Activated CD4-positive, alpha-beta T cell treated with anti-CD3 and anti-CD28 coated beads, Interleukin-2, amount 50 U/mL, for 1 hour (primary cell): Measurements from ENCODE around the gene ACTN2.
"Not testable (repeated sequence)": the region's sequence is repeated elsewhere in the genome, so short reads cannot be mapped to it uniquely, and the experiment has no call there.

Experiments used
- DNase-seq: peaks from one replicate; pipeline ENCODE4 v3.0.0-alpha.2; 2020

ACTN2 gene

DNA sequence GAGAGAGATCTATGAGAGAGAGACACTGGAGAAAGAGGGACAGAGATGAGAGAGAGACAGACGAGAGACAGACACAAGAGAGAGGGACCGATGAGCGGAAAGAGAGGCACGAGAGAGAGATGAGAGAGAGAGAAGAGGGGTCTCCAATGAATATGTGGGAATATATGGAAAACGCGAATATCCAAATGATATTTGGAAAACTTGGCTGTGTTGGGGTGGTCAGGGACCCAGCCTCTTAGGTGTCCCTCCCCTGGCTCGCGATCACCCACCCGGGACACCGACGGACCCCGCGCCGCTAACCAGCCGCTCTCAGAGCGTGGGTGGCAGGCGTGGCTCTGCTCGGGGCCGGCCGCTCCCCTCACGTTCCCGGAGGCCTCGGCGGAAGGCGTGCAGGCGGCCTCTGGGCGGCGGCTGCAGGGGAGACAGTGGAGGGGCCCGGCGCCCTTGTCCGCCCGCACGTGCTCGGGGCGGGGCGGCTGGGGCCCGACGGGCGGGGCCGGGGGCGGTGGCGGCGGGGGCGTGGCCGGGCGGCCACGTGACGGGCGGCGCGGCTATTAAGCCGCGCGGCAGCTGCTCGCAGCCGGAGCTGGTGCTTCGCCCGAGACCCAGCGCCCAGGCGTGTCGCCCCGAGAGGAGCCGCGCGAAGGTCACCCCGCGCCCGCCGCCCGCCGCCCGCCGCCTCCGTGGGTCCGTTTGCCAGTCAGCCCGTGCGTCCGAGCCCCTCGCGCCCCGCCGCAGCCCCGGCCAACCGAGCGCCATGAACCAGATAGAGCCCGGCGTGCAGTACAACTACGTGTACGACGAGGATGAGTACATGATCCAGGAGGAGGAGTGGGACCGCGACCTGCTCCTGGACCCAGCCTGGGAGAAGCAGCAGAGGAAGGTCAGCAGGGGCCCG, at the start of gene ACTN2:
ACTN2 (plus strand) TSS at position 583 of the 898 bp plus-strand sequence; CDS start at position 758, 175 bp downstream.
- peak; percentile 39 for DNase-seq

DNA sequence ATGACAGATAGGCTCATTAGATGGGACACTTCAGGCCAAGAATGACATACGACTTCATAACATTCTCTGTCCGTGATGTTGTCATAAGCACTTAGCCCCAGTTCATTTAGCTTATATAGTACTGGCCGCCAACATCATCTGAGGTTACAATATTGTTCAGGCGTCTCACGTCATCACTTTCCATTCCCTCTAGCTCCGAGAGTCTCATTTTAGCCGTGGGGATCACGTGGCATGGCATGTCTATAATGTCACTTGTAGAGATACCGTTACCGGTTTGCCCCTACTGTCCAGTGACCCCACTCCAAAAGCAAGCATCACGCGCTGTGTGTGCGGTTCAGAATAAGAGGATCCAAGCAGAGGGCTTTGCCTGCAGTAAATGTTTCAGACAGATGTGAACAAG, 47.4 kb upstream of the ACTN2 start:
- DNase-seq = no peak

DNA sequence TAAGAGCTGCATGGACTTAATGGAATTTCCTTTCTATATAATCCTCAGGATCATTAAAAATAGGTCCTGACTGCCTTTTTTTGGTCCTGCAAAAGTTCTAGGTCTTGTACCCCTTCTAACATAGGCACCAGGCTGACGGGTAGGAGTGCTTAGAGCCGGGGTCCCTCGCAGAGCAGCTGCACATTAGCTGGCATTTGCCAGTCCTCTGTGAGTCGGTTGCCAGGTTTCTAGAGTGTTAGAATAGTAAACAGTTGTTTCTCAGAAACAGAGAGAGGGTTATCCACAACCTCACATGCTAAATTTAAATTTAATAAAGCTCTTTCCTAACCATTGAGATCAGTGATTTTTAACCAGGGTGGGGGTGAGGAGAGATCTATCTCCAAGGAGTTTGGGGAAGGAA, 46.6 kb upstream of the ACTN2 start:
- DNase-seq = no peak

DNA sequence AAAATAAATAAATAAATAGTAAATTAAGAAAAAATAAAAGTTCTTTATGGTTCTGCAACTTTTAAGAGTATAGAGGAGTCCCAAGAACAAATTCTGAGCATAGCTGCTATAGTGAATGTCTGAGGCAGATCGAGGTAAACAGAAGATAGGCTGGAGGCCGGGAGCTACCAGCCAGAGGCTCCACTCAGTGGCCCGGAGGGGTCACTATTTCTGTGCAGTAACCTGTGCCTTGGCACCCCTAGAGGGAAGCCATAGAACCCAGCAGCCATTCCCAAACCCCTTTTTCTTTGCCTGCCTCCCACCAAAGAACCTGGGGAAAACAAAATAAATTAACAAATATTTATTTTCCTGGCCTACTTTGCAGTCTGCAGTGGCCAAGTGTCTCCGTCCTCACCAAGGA, 43.5 kb upstream of the ACTN2 start:
- DNase-seq = no peak

DNA sequence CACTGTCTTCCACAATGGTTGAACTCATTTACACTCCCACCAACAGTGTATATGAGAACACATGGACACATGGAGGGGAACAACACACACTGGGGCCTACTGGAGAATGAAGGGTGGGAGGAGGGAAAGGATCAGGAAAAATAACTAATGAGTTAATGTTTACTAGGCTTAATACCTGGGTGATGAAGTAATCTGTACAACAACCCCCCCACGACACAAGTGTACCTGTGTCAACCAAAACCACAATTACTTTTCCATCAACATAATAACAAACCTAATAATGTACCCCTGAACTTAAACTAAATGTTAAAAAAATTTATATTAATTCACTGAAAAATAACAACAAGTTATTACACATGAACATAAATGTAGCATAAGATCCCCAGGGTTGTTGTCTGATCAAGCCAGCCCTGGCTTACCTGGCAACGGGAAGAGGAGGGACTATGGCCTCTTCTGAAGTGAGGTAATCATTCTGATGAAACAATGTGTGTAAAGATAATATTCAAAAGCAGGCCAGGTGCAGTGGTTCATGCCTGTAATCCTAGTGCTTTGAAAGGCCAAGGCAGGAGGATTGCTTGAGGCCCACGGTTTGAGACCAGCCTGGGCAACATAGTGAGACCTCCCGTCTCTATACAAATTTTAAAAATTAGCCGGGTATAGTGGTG, 41.2 kb upstream of the ACTN2 start:
- no peak for DNase-seq

DNA sequence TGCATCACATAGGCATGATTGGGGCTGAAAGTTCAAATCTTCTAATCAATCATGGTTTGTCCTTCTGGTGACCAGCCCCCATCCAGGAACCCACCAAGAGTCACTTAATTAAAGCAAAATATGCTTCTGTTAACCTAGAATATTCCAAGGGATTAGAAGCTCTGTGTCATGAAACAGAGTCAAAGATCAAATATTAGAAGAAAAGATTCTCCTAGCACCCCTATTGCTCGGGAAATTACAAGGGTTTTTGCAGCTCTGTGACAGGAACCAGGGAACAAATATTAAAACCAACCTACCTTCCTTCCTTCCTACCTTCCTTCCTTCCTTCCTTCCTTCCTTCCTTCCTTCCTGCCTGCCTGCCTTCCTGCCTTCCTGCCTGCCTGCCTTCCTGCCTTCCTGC, 31.8 kb upstream of the ACTN2 start:
- DNase-seq = no peak

DNA sequence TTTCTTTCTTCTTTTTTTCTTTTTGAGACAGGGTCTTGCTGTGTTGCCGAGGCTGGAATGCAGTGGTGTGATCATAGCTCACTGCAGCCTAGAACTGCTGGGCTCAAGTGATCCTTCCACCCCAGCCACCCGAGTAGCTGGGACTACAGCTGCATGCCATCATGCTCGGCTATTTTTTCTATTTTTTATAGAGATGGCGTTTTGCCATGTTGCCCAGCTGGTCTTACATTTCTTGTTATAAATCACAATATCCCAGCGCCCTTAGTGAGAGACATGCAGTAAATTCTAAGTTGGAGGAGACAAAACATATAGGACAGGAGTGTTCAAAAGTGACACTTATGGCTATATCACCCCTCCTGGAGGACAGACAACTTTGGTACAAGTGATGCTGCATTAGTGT, 31.3 kb upstream of the ACTN2 start:
- no peak for DNase-seq

DNA sequence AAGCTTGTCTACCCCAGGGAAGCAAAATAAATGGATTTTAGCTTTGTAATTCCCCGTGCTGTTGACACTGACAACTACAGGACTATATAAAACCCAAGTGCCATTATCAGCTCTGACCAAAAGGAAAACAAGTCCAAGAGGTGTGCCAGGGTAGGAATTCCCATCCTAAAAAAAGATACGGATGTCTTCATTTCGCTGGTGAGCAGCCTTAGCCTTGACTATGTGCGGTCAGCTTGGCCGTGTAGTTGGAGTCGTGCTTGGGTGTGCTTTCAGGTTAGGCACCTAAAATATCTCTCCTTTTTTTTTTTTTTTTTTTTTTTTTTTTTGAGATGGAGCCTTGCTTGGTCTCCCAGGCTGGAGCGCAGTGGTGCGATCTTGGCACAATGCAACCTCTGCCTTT, 28.9 kb upstream of the ACTN2 start:
- no peak for DNase-seq

DNA sequence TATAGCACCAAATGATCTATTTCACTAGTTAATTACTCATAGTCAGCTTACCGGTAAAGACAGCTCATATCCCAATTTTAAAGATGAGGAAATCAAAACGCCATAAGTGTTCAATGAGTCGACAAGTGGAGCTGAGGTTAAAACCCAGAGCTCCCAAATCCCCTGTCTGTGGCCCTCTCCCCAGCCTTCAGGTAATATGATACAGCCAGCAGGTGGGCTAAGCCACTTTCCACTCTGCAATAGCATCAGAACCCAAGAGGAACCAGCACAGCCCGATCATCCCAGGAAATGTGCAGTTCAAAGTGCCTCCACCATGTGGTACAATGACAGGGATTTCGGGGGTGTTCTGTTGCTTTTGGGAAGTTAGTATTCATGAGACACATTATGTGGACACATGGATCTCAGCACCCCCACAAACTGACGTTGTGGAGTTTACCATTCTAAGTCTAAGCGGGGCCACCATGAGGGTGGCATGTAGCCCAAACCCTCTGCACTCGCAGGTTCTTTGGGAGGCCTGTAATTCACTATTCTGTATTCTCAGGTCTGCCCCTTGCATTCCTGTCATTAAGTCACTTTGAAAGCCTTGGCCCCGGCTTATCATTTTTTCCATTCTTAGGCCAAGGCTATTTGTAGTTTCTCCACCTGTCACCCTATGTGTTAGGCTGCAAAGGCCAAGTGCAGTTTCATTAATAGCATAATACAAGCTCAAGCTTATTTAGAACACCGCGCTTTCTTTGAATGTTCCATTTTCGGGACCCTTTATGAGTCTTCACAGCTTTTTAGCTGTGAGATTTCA, 26.3 kb upstream of the ACTN2 start:
- DNase-seq = no peak

DNA sequence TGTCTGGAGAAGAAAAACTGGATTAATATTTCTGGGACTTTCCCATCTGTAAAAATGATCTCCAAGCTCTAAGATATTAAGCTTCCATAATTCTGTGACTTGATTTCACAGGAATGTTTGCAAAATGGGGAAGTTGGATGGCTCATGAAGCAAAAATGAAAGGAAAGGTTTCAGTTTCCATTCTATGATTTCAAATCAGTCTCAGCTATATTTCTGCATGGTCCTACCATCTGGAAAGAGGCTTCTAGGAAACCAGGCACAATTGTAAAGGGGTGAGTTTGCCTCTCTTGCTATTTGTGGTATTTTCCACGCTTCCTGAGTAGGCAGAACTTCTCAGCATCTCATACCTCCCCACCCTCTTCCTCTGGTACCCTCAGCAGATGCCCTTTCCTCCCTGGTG, 22.4 kb upstream of the ACTN2 start:
- DNase-seq = no peak

DNA sequence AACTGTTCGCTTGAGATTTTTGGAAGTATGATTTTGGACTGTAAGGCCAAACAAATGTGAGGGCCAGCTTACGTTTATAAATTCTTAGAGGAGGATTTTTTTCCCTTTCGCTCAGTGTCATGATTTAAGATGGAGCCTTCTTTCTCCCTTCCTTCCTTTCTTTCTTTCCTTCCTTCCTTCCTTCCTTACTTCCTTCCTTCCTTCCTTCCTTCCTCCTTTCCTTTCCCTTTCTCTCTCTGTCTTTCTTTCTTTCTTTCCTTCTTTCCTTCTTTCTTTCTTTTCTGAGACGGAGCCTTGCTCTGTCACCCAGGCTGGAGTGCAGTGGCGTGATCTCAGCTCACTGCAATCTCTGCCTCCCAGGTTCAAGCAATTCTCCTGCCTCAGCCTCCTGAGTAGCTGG, 17.4 kb upstream of the ACTN2 start:
- not testable (repeated sequence) for DNase-seq

DNA sequence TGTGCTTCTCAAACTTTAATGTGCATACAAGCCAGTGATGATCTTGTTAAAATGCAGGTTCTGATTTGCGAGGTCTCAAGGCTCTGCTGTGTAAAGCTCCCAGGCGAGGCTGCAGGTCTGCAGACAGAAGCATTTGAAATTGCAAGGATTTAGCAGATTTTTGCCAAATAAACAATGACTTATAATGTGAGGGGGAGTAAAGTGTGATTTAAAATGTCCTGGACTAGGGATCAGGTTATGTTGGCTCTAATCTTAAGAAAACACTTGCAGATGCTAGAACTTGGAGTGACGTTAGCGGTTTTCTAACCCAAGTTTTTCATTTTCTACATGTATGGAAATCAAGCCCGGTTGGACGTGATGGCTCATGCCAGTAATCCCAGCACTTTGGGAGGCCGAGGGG, 16.2 kb upstream of the ACTN2 start:
- no peak for DNase-seq

DNA sequence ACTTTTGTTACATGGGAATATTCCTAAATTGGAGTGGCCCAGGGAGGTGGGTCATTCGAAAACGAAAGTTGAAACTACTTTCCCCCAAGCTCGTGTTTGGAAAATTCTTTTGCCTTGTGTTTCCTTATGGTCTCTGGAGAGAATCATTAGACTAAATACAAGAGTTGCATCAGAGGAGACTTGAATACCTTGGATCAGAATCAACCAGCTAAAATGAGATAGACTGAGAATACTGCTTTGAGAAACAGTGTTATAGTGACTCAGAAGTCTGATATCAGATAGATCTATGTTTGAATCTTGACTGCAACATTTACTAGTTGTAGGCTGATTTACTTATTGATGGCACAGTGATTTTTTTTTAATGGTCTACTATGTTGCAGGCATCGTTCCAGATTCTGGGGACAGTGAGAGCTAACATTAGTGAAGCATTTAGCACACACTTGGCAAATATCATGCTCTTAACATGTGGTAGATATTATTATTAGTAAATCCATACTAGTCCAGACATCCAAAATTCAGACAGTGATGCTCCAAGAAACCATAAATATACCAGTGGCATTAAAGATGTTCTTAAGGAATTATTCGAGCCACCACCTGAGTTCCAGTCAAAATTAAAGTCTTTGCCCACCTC, 12.9 kb upstream of the ACTN2 start:
- DNase-seq = no peak

DNA sequence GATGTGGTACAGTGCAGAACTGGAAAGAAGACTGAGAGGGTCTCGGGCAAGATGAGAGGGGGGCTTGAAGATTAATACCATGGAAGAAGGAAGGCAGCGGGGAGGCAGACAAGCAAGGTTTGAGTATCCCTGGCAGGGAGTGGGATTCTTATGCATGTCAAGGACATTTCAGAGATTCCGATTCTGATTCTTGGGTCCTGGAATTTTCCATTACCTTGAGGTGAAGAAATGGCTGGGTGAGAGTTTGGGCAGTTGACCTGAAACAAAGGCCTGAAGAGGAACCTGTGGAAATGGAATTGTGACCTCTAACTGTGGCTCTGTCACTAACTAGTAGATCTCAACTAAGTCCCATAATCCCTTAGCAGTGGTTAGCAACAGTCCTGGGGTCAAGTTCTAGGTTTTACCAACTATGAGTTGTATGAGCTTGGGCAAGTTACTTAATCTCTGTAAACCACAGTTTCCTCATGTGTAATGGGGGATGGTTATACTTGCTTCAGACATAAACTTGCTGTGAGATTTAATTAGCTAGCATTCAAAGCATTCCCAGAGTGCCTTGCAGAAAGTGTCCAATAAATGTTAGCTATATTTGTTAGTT, 8.6 kb upstream of the ACTN2 start:
- DNase-seq = no peak

DNA sequence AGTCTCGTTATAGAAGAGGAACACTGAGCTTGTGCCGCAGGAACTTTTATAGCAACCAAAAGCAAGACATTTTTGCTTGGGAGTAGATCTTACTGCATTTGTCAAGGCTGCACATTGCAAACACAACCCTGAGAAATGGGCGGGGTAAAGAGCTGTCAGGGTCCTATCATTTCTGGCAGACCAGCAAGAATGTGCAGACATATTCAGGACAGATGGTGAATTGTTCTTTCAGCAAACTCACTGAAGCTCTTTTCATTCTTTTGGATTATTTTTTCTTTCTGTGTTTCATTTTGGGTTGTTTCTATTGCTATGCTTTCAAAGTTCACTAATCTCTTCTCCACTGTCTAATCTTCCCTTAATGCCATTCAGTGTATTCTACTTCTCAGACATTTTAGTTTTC, 5.1 kb upstream of the ACTN2 start:
- DNase-seq = no peak

DNA sequence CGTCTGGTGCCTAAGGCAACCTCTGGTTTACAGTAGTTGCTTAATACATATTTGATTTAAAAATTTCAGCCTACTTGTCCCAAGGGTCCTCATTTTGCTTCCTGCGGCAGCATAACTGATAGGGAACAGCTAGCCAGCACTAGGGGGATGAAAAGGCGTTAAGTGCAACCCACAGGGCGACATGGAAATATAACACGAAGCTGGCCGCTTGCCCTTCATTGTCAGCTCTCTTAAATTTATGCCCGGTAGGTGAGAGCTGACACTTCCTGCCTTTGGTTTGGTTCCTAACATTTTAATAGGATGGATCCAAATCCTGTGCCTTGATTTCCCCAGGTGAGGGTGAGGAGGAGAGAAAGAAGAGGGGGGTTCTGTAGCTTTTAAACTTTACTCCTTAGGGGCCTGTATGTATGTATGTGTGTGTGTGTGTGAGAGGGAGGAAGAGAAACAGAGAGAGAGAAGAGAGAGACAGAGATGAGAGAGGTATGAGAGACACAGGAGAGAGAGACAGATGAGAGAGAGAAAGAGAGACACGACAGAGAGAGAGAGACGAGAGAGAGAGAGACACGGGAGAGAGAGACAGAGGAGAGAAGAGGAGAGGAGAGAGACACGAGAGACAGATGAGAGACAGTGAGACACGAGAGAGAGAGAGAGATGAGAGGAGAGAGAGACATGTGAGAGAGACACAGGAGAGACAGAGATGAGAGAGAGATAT, 938 bp upstream of the ACTN2 start:
- DNase-seq = no peak

DNA sequence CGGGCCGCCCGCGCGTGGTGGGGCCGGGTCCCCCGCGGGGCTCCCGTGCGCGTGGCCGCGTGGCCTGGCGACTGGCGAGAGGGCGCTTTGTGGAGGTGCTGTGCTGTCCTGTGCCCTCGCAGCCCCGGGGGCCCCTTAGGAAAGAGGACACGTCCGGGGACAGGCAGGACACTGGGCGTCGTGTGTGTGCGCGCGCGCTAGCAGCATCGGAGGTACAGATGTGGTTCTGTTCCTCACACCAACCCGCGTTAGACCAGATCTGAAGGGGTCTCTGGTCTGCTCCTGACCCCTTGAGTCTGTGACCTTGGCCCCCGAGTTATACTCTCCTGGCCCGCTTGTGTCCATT, 489 bp downstream of the ACTN2 start:
- DNase-seq = no peak

DNA sequence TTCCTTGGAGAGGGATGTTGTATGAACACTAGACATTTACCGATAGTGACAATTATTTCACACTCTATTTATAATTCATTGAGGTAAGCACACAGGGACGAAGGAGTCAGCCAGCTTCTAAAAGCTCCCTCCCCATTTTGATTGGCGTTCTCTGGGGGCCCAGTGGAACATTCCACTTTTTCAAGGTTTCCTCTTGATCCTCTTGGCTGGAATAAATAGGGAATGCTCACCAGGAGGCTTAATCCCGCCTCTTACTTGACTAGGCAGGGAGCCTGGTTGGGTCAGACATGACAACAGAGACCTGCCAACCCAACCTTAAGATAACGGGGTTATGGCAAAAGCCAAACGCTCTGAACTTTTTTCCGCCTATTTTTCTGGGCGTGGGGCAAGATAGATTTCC, 974 bp downstream of the ACTN2 start:
- DNase-seq = no peak

DNA sequence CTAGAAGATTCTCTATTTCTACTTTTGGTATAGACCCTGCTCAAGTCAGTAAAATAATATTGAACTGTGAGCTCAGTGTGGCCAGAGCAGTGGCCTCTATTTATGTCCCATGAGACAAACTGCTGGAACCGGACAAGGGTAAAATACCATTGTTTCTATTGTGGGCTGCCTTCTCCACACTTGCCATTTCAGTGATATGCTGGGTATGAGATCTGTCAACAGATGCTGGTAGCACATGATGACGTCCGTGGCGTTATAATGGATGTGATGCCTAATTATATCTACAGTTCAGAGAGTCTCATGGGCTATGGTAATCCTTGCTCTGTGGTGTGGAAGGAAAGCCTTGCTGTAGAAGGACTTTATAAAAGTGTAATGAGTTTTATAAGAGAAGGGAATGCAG, 2.4 kb downstream of the ACTN2 start:
- DNase-seq = no peak

DNA sequence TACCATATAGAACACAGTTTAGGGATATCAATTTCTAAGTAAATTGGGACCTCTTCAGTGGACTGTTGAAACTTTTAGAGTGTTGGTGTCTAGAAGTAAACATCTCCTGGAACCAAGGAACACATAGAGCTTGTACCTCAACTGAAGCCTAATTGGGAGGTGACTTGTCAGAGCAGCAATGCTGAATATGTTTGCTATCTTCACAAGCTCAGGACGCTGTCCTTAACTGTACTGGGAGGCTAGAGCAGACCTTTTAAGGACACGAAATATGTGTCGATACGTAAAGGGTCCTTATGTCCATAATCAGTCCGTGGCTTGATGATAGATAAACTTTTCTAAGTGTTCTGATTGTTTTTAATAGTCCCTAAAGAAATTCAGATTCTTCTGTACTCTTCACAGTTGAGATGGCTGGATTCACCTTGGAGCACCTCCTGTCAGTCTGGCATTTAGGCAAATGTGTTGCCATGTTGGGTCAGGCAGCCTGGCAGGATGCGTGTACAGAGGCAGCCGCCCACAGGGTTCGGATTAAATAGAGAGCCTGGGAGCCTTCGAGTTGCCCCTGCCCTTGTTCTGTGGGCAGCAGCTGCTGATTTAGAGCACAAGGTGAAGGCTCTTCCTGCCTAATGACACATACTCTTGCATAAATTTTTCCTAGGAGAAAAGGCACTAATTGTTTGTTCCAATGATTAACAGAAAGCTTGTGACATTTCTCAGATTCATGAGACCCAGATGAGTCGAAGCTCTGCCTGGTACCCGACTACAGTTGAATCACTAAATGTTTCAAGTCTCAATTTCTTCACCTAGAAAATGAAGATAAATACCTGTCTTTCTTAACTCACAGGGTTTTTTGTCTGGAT, 3.6 kb downstream of the ACTN2 start:
- no peak for DNase-seq

DNA sequence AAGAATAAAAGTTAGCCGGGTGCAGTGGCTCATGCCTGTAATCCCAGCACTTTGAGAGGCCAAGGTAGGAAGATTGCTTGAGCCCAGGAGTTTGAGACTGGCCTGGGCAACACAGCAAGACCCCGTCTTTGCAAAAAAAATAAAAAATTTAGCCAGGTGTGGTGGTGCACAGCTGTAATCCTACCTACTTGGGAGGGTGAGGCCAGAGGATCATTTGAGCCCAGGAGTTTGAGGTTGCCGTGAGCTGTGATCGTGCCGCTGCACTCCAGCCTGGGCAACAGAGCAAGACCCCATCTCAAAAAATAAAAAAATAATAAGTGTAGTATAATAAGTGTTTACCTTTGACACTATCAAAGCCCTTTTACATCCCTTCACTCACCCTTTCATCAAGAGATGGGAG, 5.0 kb downstream of the ACTN2 start:
- DNase-seq = no peak
